BE2C (cell line): Measurements from ENCODE around the gene EEF1AKMT2.

Experiments
- DNase-seq: peaks from one replicate; pipeline ENCODE4 v3.0.0-alpha.2; 2020
- H3K27me3 ChIP-seq: fragments of 250-450 bp; sonication (Bioruptor Pico); 2 replicates; pipeline ENCODE4 v1.5.1; 2020; ENCODE audit warnings: mild to moderate bottlenecking
- H3K36me3 ChIP-seq: fragments of 250-450 bp; sonication (Bioruptor Pico); 2 replicates; pipeline ENCODE4 v1.5.1; 2020; ENCODE audit warnings: mild to moderate bottlenecking
- H3K4me1 ChIP-seq: fragments of 250-450 bp; sonication (Bioruptor Pico); 2 replicates; pipeline ENCODE4 v1.5.1; 2020
- H3K4me3 ChIP-seq: 2 replicates; pipeline ENCODE4 v1.5.1; 2011; ENCODE audit warnings: low read depth, low read length
- H3K9me3 ChIP-seq: fragments of 250-450 bp; sonication (Bioruptor Pico); 2 replicates; pipeline ENCODE4 v1.5.1; 2020
- CTCF ChIP-seq: IDR thresholded peaks from 2 replicates; pipeline ENCODE4 v1.5.1; 2012; ENCODE audit warnings: mild to moderate bottlenecking, low read depth, low read length

The EEF1AKMT2 gene

DNA sequence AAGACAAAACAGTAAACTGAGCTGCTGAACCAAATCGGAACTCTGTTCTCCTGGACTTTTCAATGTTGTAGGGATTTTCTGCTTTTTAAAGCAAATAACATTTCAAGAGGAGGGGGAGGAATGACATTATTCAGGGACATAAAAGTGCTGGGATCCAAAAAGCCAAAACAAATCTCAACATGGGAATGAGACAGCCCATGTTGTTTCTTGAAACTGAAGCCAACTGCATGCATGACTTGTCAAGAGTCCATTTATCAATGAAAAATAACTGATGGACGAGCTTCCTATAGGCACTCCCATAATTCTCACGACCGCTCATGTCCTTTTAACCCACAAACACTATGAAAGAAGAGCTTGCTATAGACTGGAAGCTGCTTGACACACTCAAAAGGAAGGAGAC, 75.3 kb downstream of the EEF1AKMT2 start:
- H3K4me1 ChIP-seq = peaks cover 10% of the 10 kb centered on the region
- H3K9me3 ChIP-seq = no peaks in the 10 kb centered on the region
- peaks cover 3% of the 10 kb centered on the region; the same call in 1 of the 2 replicates for H3K36me3 ChIP-seq
- no peak for TF ChIP-seq CTCF
- no peak overlapping the region for H3K4me3 ChIP-seq
- no peak for DNase-seq
- no peaks in the 10 kb centered on the region for H3K27me3 ChIP-seq

DNA sequence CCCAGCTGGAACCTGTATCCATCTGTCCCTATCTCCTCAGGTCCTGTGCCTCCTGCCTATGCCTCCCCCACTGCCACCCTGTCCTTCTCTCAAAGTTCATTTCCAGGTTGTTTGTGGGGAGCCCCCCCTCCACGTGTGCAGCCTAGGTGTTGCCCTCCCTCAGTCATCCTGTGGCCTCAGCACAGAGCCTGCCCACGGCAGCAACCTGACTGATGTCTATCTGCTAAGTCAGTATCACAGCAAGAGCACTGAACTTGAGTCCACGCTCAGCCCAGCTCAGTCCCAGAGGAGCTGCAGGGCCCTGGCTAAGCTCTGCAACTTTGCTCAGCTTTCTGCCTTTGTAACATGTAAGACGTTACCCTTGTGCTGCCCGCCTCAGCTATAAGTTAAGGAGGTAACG, 76.2 kb downstream of the EEF1AKMT2 start:
- Histone ChIP-seq H3K36me3 (peaks cover 3% of the 10 kb centered on the region; the same call in 1 of the 2 replicates), H3K9me3 (no peaks in the 10 kb centered on the region), H3K4me3 (no peak overlapping the region), H3K4me1 (peaks cover 10% of the 10 kb centered on the region), H3K27me3 (no peaks in the 10 kb centered on the region)
- no peak for DNase-seq
- TF ChIP-seq CTCF = no peak

DNA sequence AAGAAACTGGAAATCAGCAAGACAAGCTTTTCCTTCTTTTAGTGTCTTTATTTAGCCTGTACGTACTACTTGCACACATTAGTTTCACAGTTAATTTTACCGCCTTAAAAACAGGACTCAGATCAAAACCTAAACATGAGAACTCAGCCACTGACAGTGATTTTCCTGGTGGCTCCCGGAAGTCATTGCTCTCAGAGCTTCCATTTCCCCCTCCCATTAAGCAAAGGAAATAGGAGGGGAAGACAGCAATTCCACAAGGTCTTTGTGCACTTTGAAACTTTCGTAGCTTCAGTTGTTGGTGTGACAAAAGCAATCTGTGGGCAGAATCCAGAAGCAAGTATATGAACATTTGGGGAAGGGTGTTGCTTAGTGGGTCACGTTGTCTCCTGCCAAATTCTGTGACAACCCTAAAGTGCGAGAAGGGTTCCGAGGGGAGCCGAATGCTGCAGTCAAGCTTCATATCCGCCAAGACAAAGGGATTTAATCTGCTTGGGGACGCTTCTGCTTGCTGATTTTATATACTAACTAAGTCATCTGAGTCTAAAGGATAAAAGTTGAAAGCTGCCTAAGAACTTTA, 77.9 kb downstream of the EEF1AKMT2 start:
- peaks cover 16% of the 10 kb centered on the region for H3K4me1 ChIP-seq
- DNase-seq = no peak
- TF ChIP-seq CTCF = no peak

GRCh38 chr10:124712704-124713407, 78.8 kb downstream of the EEF1AKMT2 start:
- DNase-seq = no peak
- Histone ChIP-seq H3K4me3 (no peak overlapping the region), H3K27me3 (no peaks in the 10 kb centered on the region), H3K4me1 (peaks cover 16% of the 10 kb centered on the region), H3K36me3 (peaks cover 3% of the 10 kb centered on the region; the same call in 1 of the 2 replicates), H3K9me3 (no peaks in the 10 kb centered on the region)
- TF ChIP-seq CTCF = no peak

More for the DNA sequence above, 77.9 kb downstream of the EEF1AKMT2 start:
- no peaks in the 10 kb centered on the region for H3K9me3 ChIP-seq
- no peak overlapping the region for H3K4me3 ChIP-seq
- H3K27me3 ChIP-seq = no peaks in the 10 kb centered on the region
- H3K36me3 ChIP-seq = peaks cover 3% of the 10 kb centered on the region; the same call in 1 of the 2 replicates

DNA sequence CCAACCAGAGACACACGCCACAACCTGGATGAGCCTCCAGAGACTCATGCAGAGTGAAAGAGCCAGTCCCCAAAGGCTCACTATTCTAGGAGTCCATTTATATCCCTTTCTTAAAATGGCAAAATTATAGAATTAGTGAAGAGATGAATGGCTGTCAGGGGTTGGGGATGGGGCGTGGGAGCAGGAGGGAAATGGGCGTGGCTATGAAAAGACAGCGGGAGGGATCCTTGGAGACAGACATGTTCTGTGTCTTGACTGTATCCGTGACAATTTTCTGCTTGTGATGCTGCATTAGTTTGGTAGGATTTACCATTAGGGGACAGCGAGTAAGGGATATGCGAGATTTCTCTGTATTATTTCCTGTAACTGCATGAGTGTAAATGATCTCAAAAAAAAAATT, 80.5 kb downstream of the EEF1AKMT2 start:
- Histone ChIP-seq H3K27me3 (no peaks in the 10 kb centered on the region), H3K4me1 (peaks cover 14% of the 10 kb centered on the region), H3K9me3 (no peaks in the 10 kb centered on the region), H3K36me3 (peaks cover 4% of the 10 kb centered on the region; the same call in 1 of the 2 replicates), H3K4me3 (no peak overlapping the region)
- no peak for DNase-seq
- TF ChIP-seq CTCF = no peak

DNA sequence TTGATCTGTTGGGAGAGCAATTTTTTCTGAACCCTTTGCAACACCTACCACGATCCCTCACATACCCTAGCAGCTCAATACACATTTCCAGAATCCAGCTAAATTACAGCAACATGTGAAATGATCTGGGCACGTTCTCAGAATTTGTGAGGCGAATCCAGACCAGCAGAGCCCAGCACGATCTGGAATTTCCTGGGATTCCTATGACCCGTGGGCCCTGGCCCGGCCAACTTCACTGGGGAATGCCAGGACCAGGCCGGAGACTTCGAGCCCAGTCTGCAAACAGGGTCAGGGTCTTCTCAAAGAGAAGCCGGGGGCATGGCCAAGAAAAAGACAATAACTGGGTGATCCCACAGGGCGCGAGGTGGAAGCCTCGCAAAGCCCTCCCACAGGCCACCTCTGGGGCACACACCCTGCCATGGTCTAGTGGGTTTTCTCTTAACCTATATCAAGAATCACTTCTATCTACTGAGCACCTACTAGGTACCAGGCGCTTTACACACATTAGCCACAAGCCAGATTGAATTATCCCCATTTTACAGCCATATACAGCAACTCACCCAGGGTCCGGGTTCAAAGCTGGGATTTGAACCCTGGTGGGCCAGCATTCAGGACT, 81.3 kb downstream of the EEF1AKMT2 start:
- peaks cover 4% of the 10 kb centered on the region; the same call in 1 of the 2 replicates for H3K36me3 ChIP-seq
- no peaks in the 10 kb centered on the region for H3K27me3 ChIP-seq
- H3K4me1 ChIP-seq = peaks cover 14% of the 10 kb centered on the region
- no peak for DNase-seq
- no peaks in the 10 kb centered on the region for H3K9me3 ChIP-seq
- no peak overlapping the region for H3K4me3 ChIP-seq
- TF ChIP-seq CTCF = no peak
